Measurements from ENCODE around the gene PGAP3. TPM values are rescaled to one million over a fixed set of nuclear protein-coding genes. Genes with fewer than 3 reads are reported as not detected.

PGAP3 gene
- total RNA-seq, 1 donor from 2014 or later = 11.2 TPM

DNA sequence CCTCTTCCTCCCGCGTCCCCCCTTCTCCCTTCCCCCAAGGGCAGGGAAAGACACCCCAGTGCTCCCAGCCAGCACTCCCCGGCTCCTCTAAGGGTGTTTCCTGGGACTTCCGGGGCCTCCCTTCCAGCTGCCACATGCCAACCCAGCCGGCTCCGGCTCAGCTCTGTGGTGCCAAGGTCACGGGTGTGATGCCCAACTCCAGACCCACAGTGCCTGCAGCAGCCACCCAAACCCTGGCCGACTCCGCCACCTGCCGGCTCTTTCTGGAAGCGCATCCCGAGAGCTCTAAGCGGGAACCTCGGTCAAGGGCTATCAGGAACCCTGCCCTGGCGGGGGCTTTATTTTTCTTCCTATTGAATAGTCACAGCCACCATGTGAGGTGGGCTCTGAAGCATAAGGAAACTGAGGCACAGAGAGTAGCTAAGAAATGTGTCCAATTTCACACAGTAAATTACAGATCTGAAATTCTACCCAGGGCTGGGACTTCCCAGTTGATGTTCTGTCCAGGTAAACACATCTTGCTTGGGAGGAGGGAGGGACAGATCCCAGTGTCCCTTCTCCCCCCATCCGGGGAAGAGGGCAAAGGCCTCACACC, 64.4 kb downstream of the PGAP3 start:
- Mint-ChIP-seq H3K4me1 (ENCODE audit: unreplicated experiment) (peaks cover 4% of the 10 kb centered on the region), H3K4me3 (ENCODE audit: unreplicated experiment) (no peak overlapping the region), H3K27ac (ENCODE audit: unreplicated experiment) (no peak overlapping the region), H3K36me3 (ENCODE audit: low read depth, unreplicated experiment) (no peaks in the 10 kb centered on the region), H3K9me3 (ENCODE audit: unreplicated experiment) (no peaks in the 10 kb centered on the region), H3K27me3 (ENCODE audit: unreplicated experiment) (peaks cover 15% of the 10 kb centered on the region)
- DNase-seq (ENCODE audit: low spot score) = peak; percentile 92
- TF ChIP-seq, protein P1, sequence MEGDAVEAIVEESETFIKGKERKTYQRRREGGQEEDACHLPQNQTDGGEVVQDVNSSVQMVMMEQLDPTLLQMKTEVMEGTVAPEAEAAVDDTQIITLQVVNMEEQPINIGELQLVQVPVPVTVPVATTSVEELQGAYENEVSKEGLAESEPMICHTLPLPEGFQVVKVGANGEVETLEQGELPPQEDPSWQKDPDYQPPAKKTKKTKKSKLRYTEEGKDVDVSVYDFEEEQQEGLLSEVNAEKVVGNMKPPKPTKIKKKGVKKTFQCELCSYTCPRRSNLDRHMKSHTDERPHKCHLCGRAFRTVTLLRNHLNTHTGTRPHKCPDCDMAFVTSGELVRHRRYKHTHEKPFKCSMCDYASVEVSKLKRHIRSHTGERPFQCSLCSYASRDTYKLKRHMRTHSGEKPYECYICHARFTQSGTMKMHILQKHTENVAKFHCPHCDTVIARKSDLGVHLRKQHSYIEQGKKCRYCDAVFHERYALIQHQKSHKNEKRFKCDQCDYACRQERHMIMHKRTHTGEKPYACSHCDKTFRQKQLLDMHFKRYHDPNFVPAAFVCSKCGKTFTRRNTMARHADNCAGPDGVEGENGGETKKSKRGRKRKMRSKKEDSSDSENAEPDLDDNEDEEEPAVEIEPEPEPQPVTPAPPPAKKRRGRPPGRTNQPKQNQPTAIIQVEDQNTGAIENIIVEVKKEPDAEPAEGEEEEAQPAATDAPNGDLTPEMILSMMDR (IDR thresholded peaks at IDR 0.05; ENCODE audit: unreplicated experiment) = peak; percentile 93

DNA sequence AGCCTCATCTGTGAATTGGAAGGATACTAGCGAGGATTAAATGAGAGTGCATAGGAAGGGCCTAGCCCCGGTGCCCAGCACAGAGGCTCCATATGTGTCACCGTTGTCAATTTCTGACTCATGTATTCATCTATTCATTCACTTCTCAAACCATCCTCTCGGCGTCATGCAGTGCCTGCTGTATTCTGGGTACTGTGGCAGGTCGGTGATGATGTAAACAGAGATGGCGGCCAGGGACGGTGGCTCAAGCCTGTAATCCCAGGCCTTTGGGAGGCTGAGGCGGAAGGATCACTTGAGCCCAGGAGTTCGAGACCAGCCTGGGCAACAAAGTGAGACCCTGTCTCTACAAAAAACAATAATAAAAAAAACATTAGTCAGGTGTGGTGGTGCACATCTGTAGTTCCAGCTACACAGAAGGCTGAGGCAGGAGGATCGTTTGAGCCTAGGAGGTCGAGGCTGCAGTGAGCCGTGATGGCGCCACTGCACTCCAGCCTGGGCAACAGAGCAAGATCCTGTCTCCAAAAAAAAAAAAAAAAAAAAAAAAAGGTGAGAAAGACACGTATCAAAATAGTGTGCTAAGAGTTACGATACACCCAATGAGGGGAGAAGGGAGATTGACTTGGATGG, 65.4 kb downstream of the PGAP3 start:
- TF ChIP-seq, protein P1 (IDR thresholded peaks at IDR 0.05; ENCODE audit: unreplicated experiment) = no peak
- Mint-ChIP-seq H3K27me3 (ENCODE audit: unreplicated experiment) (peaks cover 14% of the 10 kb centered on the region), H3K36me3 (ENCODE audit: low read depth, unreplicated experiment) (no peaks in the 10 kb centered on the region), H3K9me3 (ENCODE audit: unreplicated experiment) (no peaks in the 10 kb centered on the region), H3K4me1 (ENCODE audit: unreplicated experiment) (peaks cover 4% of the 10 kb centered on the region), H3K4me3 (ENCODE audit: unreplicated experiment) (no peak overlapping the region), H3K27ac (ENCODE audit: unreplicated experiment) (no peak overlapping the region)
- no peak for DNase-seq (ENCODE audit: low spot score)

DNA sequence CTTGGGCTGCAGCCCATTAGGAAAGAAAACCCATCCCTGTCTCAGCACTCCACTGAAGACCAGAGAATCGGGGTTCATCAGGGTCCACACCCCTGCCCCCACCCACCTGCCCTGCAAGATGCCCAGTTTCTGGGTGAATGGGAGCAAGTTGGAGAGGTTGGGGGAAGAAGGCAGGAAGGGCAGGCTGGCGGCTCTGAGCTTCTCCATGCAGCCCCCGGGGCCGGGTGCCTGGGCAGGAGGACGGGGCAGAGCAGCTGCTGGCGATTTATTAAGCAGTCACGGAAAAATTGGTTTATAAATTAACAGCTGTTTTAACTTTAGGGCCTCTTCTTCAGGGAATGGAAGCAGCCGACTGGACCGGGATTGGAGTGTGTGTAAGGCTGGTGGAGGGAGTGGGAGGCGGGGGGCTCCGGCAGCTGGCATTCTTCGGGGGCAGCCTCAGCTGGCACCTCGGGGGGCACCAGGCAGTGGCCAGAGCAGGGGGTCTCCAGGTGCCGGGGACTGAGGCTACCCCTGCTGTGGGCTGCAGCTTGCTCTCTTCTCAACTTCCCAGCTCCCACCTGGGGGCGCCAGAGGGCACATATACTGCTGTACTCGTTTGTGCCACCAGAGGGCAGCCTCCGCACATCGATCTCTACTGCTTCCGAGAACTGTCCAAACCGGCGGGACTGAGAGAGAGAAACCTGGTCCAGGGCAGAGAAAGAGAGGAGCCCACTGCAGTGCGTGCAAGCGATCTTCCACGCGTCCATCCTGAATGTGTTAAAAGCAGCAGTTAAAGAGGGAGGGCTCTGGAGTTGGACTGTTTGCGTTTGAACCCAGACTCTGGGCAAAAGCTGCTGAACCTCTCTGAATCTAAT, 66.1 kb downstream of the PGAP3 start:
- Mint-ChIP-seq H3K36me3 (ENCODE audit: low read depth, unreplicated experiment) (no peaks in the 10 kb centered on the region), H3K9me3 (ENCODE audit: unreplicated experiment) (no peaks in the 10 kb centered on the region)

More for the DNA sequence above, 66.1 kb downstream of the PGAP3 start:
- H3K27ac Mint-ChIP-seq (ENCODE audit: unreplicated experiment) = no peak overlapping the region
- TF ChIP-seq, protein P1 (IDR thresholded peaks at IDR 0.05; ENCODE audit: unreplicated experiment) = peak; percentile 100
- peaks cover 16% of the 10 kb centered on the region for H3K27me3 Mint-ChIP-seq (ENCODE audit: unreplicated experiment)
- H3K4me3 Mint-ChIP-seq (ENCODE audit: unreplicated experiment) = no peak overlapping the region
- peak; percentile 93 for DNase-seq (ENCODE audit: low spot score)
- peaks cover 4% of the 10 kb centered on the region for H3K4me1 Mint-ChIP-seq (ENCODE audit: unreplicated experiment)

Small RNA genes lying within 50 kb of the gene (microRNA-seq; reads per million reads assigned to microRNA genes)
- 2.6 reads per million, percentile 35 among the genes with 10 or more reads in this experiment for gene MIR4728 (ENCODE audit: unreplicated experiment)

Other genes with a start within 250 kb of the PGAP3 start
- 45.8 TPM for gene MED1, start 236.8 kb downstream of the PGAP3 start, total RNA-seq (ENCODE audit: unreplicated experiment)
- gene CDK12, start 226.6 kb downstream of the PGAP3 start, total RNA-seq (ENCODE audit: unreplicated experiment) = 63.0 TPM
- not detected for gene NEUROD2, start 80.1 kb downstream of the PGAP3 start, total RNA-seq (ENCODE audit: unreplicated experiment)
- not detected for gene PPP1R1B, start 61.1 kb downstream of the PGAP3 start, total RNA-seq (ENCODE audit: unreplicated experiment)
- gene STARD3, start 50.9 kb downstream of the PGAP3 start, total RNA-seq (ENCODE audit: unreplicated experiment) = 77.7 TPM
- gene TCAP, start 22.7 kb downstream of the PGAP3 start, total RNA-seq (ENCODE audit: unreplicated experiment) = 1.2 TPM
- not detected for gene PNMT, start 19.6 kb downstream of the PGAP3 start, total RNA-seq (ENCODE audit: unreplicated experiment)
- gene ERBB2, start 12.0 kb upstream of the PGAP3 start, total RNA-seq (ENCODE audit: unreplicated experiment) = 49.0 TPM
- gene MIEN1, start 42.5 kb upstream of the PGAP3 start, total RNA-seq (ENCODE audit: unreplicated experiment) = 15.5 TPM
- gene GRB7, start 49.9 kb upstream of the PGAP3 start, total RNA-seq (ENCODE audit: unreplicated experiment) = 1.3 TPM
- not detected for gene IKZF3, start 176.3 kb upstream of the PGAP3 start, total RNA-seq (ENCODE audit: unreplicated experiment)
- not detected for gene ZPBP2, start 180.1 kb upstream of the PGAP3 start, total RNA-seq (ENCODE audit: unreplicated experiment)
- 9.0 TPM for gene GSDMB, start 230.6 kb upstream of the PGAP3 start, total RNA-seq (ENCODE audit: unreplicated experiment)
- 49.3 TPM for gene ORMDL3, start 239.5 kb upstream of the PGAP3 start, total RNA-seq (ENCODE audit: unreplicated experiment)
- not detected for gene LRRC3C, start 239.7 kb upstream of the PGAP3 start, total RNA-seq (ENCODE audit: unreplicated experiment)